Testis (tissue), 3 donors: ENCODE measurements around the gene ZNF32. TPM values are rescaled to one million over a fixed set of nuclear protein-coding genes. Genes with fewer than 3 reads are reported as not detected.

ENCODE experiments used
- DNase-seq: peaks from one replicate; pipeline ENCODE4 v3.0.0-alpha.2; 2019
- H3K27ac ChIP-seq, 2 donors: fragments of 200-600 bp; sonication (generic); one replicate each; pipeline ENCODE4 v1.5.1; 2019
- H3K27me3 ChIP-seq: fragments of 200-600 bp; sonication (generic); one replicate; pipeline ENCODE4 v1.5.1; 2019
- H3K36me3 ChIP-seq: fragments of 200-600 bp; sonication (generic); one replicate; pipeline ENCODE4 v1.5.1; 2017; ENCODE audit warnings: low read depth; ENCODE audit errors: missing control alignments
- H3K4me1 ChIP-seq: fragments of 200-600 bp; sonication (generic); one replicate; pipeline ENCODE4 v1.5.1; 2019
- H3K4me3 ChIP-seq, 2 donors: fragments of 200-600 bp; sonication (generic); one replicate each; pipeline ENCODE4 v1.5.1; 2017 to 2019
- H3K9me3 ChIP-seq: fragments of 200-600 bp; sonication (generic); one replicate; pipeline ENCODE4 v1.5.1; 2017
- POLR2A ChIP-seq: fragments of 450-650 bp; IDR thresholded peaks from one replicate; pipeline ENCODE4 v1.6.1; 2017; ENCODE audit warnings: antibody characterized with exemption, mild to moderate bottlenecking, moderate library complexity
- WGBS, 2 donors: methylation state at CpG; one replicate each; pipeline ENCODE4 v1.1.5; 2018; 5-methylcytosine and 5-hydroxymethylcytosine counted together
- intact Hi-C: fragments of 100-400 bp; cut with DNase I; formaldehyde crosslinking; loops from one replicate; pipeline ENCODE4 v1.15.1; 2023; ENCODE audit warnings: low total_unique reads
- polyA plus RNA-seq: library from polyadenylated mRNA; stranded (reverse); fragments of 350-450 nt; fragmentation: Illumina TruSeq; extraction: RNeasy Lipid Tissue Mini Kit (QIAGEN cat#74804); gene quantifications from one replicate; pipeline ENCODE4 v1.2.3, GENCODE V29; 2014; ENCODE audit warnings: low read depth, low replicate concordance; ENCODE audit not compliant: insufficient read depth
- total RNA-seq, 2 donors: library from RNA; depleted of rRNA; stranded (reverse); fragments of >200 nt; gene quantifications; one replicate each; pipeline ENCODE4 v1.2.3, GENCODE V29; 2016
- TF ChIP-seq, protein P1 (sequence below), 3 experiments: fragments of 450-650 bp in 2 of 3; fragments of 200-600 bp in 1 of 3; sonication (generic) in 1 of 3; IDR thresholded peaks; one replicate each; pipeline ENCODE4 v1.5.1; 2016 to 2019; ENCODE audit warnings: antibody characterized with exemption in 3 of 3, mild to moderate bottlenecking in 2 of 3, moderate library complexity in 1 of 3

Gene ZNF32
- total and polyA plus RNA-seq, 3 donors from 2014 or later = 18.7 to 29.8 (median 22.7) TPM

DNA sequence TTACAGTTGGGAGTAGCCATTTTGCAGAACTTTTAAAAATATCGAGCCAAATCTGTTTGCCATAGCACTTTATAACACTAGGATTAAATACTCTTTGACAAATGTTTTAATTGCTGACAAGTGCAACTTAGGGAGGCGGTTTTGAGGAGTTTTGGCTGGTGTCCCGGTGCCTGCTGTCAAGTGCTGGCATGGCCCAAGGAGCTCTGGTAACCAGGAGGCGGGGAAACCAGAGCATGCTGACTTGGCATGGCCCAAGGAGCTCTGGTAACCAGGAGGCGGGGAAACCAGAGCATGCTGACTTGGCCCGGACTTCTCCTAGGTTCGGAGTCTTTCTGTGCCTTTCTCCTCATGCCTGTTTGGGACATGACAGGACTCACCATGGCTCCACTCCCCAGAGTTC is 30.8 kb upstream of the ZNF32 start:
- TF ChIP-seq POLR2A = no peak
- TF ChIP-seq, protein P1, sequence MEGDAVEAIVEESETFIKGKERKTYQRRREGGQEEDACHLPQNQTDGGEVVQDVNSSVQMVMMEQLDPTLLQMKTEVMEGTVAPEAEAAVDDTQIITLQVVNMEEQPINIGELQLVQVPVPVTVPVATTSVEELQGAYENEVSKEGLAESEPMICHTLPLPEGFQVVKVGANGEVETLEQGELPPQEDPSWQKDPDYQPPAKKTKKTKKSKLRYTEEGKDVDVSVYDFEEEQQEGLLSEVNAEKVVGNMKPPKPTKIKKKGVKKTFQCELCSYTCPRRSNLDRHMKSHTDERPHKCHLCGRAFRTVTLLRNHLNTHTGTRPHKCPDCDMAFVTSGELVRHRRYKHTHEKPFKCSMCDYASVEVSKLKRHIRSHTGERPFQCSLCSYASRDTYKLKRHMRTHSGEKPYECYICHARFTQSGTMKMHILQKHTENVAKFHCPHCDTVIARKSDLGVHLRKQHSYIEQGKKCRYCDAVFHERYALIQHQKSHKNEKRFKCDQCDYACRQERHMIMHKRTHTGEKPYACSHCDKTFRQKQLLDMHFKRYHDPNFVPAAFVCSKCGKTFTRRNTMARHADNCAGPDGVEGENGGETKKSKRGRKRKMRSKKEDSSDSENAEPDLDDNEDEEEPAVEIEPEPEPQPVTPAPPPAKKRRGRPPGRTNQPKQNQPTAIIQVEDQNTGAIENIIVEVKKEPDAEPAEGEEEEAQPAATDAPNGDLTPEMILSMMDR (IDR thresholded peaks at IDR 0.05) = no peak
- no peak for DNase-seq
- no peaks in the 10 kb centered on the region for H3K27me3 ChIP-seq
- WGBS, 2 donors = 80 to 81% methylated on average over 5 to 7 of the region's 7 CpGs
- intact Hi-C loops = loop anchor here (5.0 kb wide), 1 partner anchor 628 kb away; no protein-coding TSS in a partner anchor
- H3K4me3 ChIP-seq = no peak overlapping the region
- H3K36me3 ChIP-seq = no peaks in the 10 kb centered on the region
- no peaks in the 10 kb centered on the region for H3K9me3 ChIP-seq
- no peaks in the 10 kb centered on the region for H3K4me1 ChIP-seq
- H3K27ac ChIP-seq = no peak overlapping the region

GRCh38 chr10:43678654-43679053 is 30.0 kb upstream of the ZNF32 start:
- Histone ChIP-seq H3K4me1 (no peaks in the 10 kb centered on the region), H3K4me3 (no peak overlapping the region), H3K9me3 (no peaks in the 10 kb centered on the region), H3K36me3 (no peaks in the 10 kb centered on the region), H3K27ac (no peak overlapping the region), H3K27me3 (no peaks in the 10 kb centered on the region)
- TF ChIP-seq, protein P1 (IDR thresholded peaks at IDR 0.05) = no peak
- no peak for TF ChIP-seq POLR2A
- no peak for DNase-seq
- 75 to 81% methylated on average over 10 of the region's 10 CpGs for WGBS, 2 donors
- intact Hi-C loops = loop anchor here (5.0 kb wide), 1 partner anchor 629 kb away; no protein-coding TSS in a partner anchor

DNA sequence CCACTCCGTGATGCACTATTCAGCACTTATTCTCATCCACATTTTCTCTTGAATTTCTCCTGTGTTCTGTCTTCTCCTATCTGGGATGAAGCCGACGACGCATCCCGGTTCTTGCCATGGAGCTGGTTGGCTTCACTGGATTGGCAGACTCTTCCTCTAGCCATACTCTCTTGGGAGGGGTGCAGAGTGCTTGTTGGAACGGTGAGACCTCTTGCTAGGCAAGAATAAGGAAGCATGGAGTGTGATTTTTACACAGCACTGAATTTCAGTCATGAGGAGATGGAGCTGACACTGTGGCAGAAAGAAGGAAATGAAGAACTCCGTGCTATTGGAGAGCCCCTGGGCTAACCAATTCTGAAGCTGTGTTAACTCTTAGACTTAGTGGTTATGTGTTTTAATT is 28.2 kb upstream of the ZNF32 start:
- Histone ChIP-seq H3K36me3 (no peaks in the 10 kb centered on the region), H3K27me3 (no peaks in the 10 kb centered on the region), H3K27ac (no peak overlapping the region), H3K4me3 (no peak overlapping the region), H3K9me3 (no peaks in the 10 kb centered on the region), H3K4me1 (no peaks in the 10 kb centered on the region)
- no peak for TF ChIP-seq POLR2A
- TF ChIP-seq, protein P1 (IDR thresholded peaks at IDR 0.05) = no peak
- intact Hi-C loops = loop anchor here (5.0 kb wide), 1 partner anchor 630 kb away; no protein-coding TSS in a partner anchor
- 91 to 95% methylated on average over 7 of the region's 7 CpGs for WGBS, 2 donors
- DNase-seq = no peak

GRCh38 chr10:43676331-43676730 is 27.6 kb upstream of the ZNF32 start:
- H3K9me3 ChIP-seq = no peaks in the 10 kb centered on the region
- DNase-seq = no peak
- WGBS, 2 donors = 73 to 78% methylated on average over 4 of the region's 4 CpGs
- no peaks in the 10 kb centered on the region for H3K36me3 ChIP-seq
- no peak overlapping the region for H3K27ac ChIP-seq
- no peak for TF ChIP-seq POLR2A
- TF ChIP-seq, protein P1 (IDR thresholded peaks at IDR 0.05) = no peak
- no peaks in the 10 kb centered on the region for H3K27me3 ChIP-seq
- no peaks in the 10 kb centered on the region for H3K4me1 ChIP-seq
- intact Hi-C loops = loop anchor here (5.0 kb wide), 1 partner anchor 631 kb away; no protein-coding TSS in a partner anchor
- no peak overlapping the region for H3K4me3 ChIP-seq

GRCh38 chr10:43674553-43675210 is 26.0 kb upstream of the ZNF32 start:
- Histone ChIP-seq H3K4me3 (no peak overlapping the region), H3K27me3 (no peaks in the 10 kb centered on the region), H3K4me1 (no peaks in the 10 kb centered on the region), H3K36me3 (no peaks in the 10 kb centered on the region), H3K9me3 (no peaks in the 10 kb centered on the region), H3K27ac (no peak overlapping the region)
- WGBS, 2 donors = 83 to 84% methylated on average over 13 of the region's 13 CpGs
- DNase-seq = no peak
- intact Hi-C loops = loop anchor here (5.0 kb wide), 3 partner anchors 633 to 1183 kb away; partner anchors contain the start of gene CXCL12
- TF ChIP-seq, protein P1 (IDR thresholded peaks at IDR 0.05) = no peak
- no peak for TF ChIP-seq POLR2A
